Natural killer cell (primary cell): ENCODE measurements around the gene DENND10. TPM values are rescaled to one million over a fixed set of nuclear protein-coding genes. Genes with fewer than 3 reads are reported as not detected.
"Not testable (repeated sequence)": the region's sequence is repeated elsewhere in the genome, so short reads cannot be mapped to it uniquely, and the experiment has no call there.

Experiments
- ATAC-seq, 3 donors: fragments of 150-1000 bp in 2 of 3; fragments of 200-7000 bp in 1 of 3; cut with Tn5 transposase; 1 replicate in 1 of 3; 2 replicates in 2 of 3; pipeline ENCODE4 v1.10.0; 2021; ENCODE audit warnings: mild to moderate bottlenecking in 2 of 3, moderate library complexity in 2 of 3
- DNase-seq, 2 donors: peaks; one replicate each; pipeline versions ENCODE4 v3.0.0 to v3.0.0-alpha.2; 2013 to 2021; ENCODE audit warnings: mixed read lengths in 1 of 2
- H3K27ac ChIP-seq: one replicate; pipeline ENCODE4 v1.5.1; 2013; ENCODE audit warnings: mild to moderate bottlenecking, low read length
- H3K27me3 ChIP-seq: one replicate; pipeline ENCODE4 v1.6.1; 2013; ENCODE audit warnings: low read length; ENCODE audit not compliant: control insufficient read depth, insufficient read depth
- H3K36me3 ChIP-seq: one replicate; pipeline ENCODE4 v1.6.1; 2013; ENCODE audit warnings: low read length; ENCODE audit not compliant: control insufficient read depth, insufficient read depth
- H3K4me1 ChIP-seq: one replicate; pipeline ENCODE4 v1.6.1; 2013; ENCODE audit warnings: low read length; ENCODE audit not compliant: control insufficient read depth, insufficient read depth
- H3K4me3 ChIP-seq: one replicate; pipeline ENCODE4 v1.5.1; 2013; ENCODE audit warnings: low read length
- H3K9me3 ChIP-seq: one replicate; pipeline ENCODE4 v1.6.1; 2013; ENCODE audit warnings: low read length; ENCODE audit not compliant: control insufficient read depth, insufficient read depth
- H3K27ac Mint-ChIP-seq, 2 donors: one replicate each; pipeline ENCODE4 v1.8.0; 2022; ENCODE audit warnings: mild to moderate bottlenecking in 2 of 2, mixed read lengths in 2 of 2, moderate library complexity in 1 of 2
- H3K27me3 Mint-ChIP-seq, 2 donors: one replicate each; pipeline ENCODE4 v1.8.0; 2022; ENCODE audit warnings: low read depth in 2 of 2, mixed read lengths in 2 of 2
- H3K36me3 Mint-ChIP-seq: one replicate; pipeline ENCODE4 v1.8.0; 2022; ENCODE audit warnings: mixed read lengths
- H3K4me1 Mint-ChIP-seq, 2 donors: one replicate each; pipeline ENCODE4 v1.8.0; 2022; ENCODE audit warnings: mixed read lengths in 2 of 2
- H3K4me3 Mint-ChIP-seq: one replicate; pipeline ENCODE4 v1.8.0; 2022; ENCODE audit warnings: mild to moderate bottlenecking, moderate library complexity, mixed read lengths
- H3K9me3 Mint-ChIP-seq, 2 donors: one replicate each; pipeline ENCODE4 v1.8.0; 2022; ENCODE audit warnings: mixed read lengths in 2 of 2
- CTCF ChIP-seq: fragments of 200-600 bp; IDR thresholded peaks from one replicate; pipeline ENCODE4 v1.8.0; 2022; ENCODE audit warnings: antibody characterized with exemption
- WGBS: methylation state at CpG from one replicate; pipeline ENCODE4 v1.1.7; 2013; ENCODE audit warnings: missing lambda C conversion rate; ENCODE audit not compliant: insufficient coverage; 5-methylcytosine and 5-hydroxymethylcytosine counted together
- intact Hi-C: fragments of 100-400 bp; cut with micrococcal nuclease; formaldehyde crosslinking; loops from one replicate; pipeline ENCODE4 v1.14.2; 2022
- total RNA-seq, 4 donors: library from RNA; stranded (reverse); fragments of 120-200 nt in 1 of 4; gene quantifications; one replicate each; pipeline versions ENCODE4 v1.2.3 to v1.2.4, GENCODE V29; 2013 to 2022

DENND10 gene
- total RNA-seq, 3 donors from 2014 or later (not counting 1 experiment from before 2014, with no cell fraction given): 24.0 to 42.4 (median 33.9) TPM

GRCh38 chr10:119105155-119105554, 1.2 kb downstream of the DENND10 start:
- no peaks in the 10 kb centered on the region for H3K36me3 Mint-ChIP-seq
- Histone ChIP-seq H3K27ac (no peak overlapping the region), H3K36me3 (peaks cover 15% of the 10 kb centered on the region), H3K9me3 (no peaks in the 10 kb centered on the region), H3K27me3 (no peaks in the 10 kb centered on the region), H3K4me1 (peaks cover 26% of the 10 kb centered on the region), H3K4me3 (peak overlapping the region; percentile 47)
- no peak for TF ChIP-seq CTCF
- no peaks in the 10 kb centered on the region for H3K9me3 Mint-ChIP-seq
- WGBS: 93% methylated on average over 7 of the region's 12 CpGs
- peak overlapping the region; percentile 38 to 77 for H3K27ac Mint-ChIP-seq
- DNase-seq (no peak), ATAC-seq (no peak)
- peak overlapping the region; percentile 92 for H3K4me3 Mint-ChIP-seq
- no peaks in the 10 kb centered on the region for H3K27me3 Mint-ChIP-seq
- peaks cover 19 to 28% of the 10 kb centered on the region in 2 donors for H3K4me1 Mint-ChIP-seq
- intact Hi-C loops: loop anchor here (2.0 kb wide), 1 partner anchor 24 kb away; the partner anchor contains the start of gene EIF3A

- DNase-seq, H3K27ac Mint-ChIP-seq, H3K27ac ChIP-seq, H3K9me3 ChIP-seq, H3K27me3 ChIP-seq, H3K4me3 Mint-ChIP-seq, H3K4me3 ChIP-seq, H3K36me3 Mint-ChIP-seq, H3K9me3 Mint-ChIP-seq, H3K27me3 Mint-ChIP-seq, ATAC-seq: not testable (repeated sequence)
- intact Hi-C loops: loop anchor here (2.0 kb wide), 1 partner anchor 25 kb away; the partner anchor contains the start of gene EIF3A
- H3K36me3 ChIP-seq: peaks cover 19% of the 10 kb centered on the region
- 90% methylated on average over 7 of the region's 7 CpGs for WGBS
- H3K4me1 ChIP-seq: peaks cover 19% of the 10 kb centered on the region
- H3K4me1 Mint-ChIP-seq: peaks cover 11 to 20% of the 10 kb centered on the region in 2 donors
Observed at GRCh38 chr10:119105899-119106298, 2.0 kb downstream of the DENND10 start.

GRCh38 chr10:119107106-119107505, 3.2 kb downstream of the DENND10 start:
- not testable (repeated sequence) for H3K27ac Mint-ChIP-seq, H3K4me3 Mint-ChIP-seq

GRCh38 chr10:119107771-119108170, 3.9 kb downstream of the DENND10 start:
- not testable (repeated sequence) for H3K27ac ChIP-seq
- H3K4me1 ChIP-seq: peaks cover 16% of the 10 kb centered on the region

More at GRCh38 chr10:119107106-119107505, 3.2 kb downstream of the DENND10 start:
- H3K9me3 Mint-ChIP-seq, DNase-seq, H3K27me3 Mint-ChIP-seq, H3K9me3 ChIP-seq, H3K4me3 ChIP-seq, H3K27ac ChIP-seq, intact Hi-C loops, H3K36me3 Mint-ChIP-seq, ATAC-seq, H3K27me3 ChIP-seq: not testable (repeated sequence)
- Histone ChIP-seq H3K36me3 (peaks cover 24% of the 10 kb centered on the region), H3K4me1 (peaks cover 16% of the 10 kb centered on the region)
- WGBS: 96% methylated on average over 4 of the region's 6 CpGs
- peaks cover 10 to 11% of the 10 kb centered on the region in 2 donors for H3K4me1 Mint-ChIP-seq

GRCh38 chr10:119112056-119112455, 8.1 kb downstream of the DENND10 start:
- WGBS: 94% methylated on average over 3 of the region's 4 CpGs
- H3K4me1 Mint-ChIP-seq: no peaks in the 10 kb centered on the region
- DNase-seq: no peak
- no peaks in the 10 kb centered on the region for H3K9me3 Mint-ChIP-seq
- no peak overlapping the region for H3K27ac Mint-ChIP-seq
- intact Hi-C loops: no loop called here
- no peaks in the 10 kb centered on the region for H3K9me3 ChIP-seq
- ATAC-seq: no peak
- TF ChIP-seq CTCF: no peak
- H3K36me3 ChIP-seq: peaks cover 50% of the 10 kb centered on the region
- no peak overlapping the region for H3K4me3 Mint-ChIP-seq
- no peaks in the 10 kb centered on the region for H3K4me1 ChIP-seq
- no peaks in the 10 kb centered on the region for H3K27me3 ChIP-seq
- no peak overlapping the region for H3K4me3 ChIP-seq
- no peaks in the 10 kb centered on the region for H3K27me3 Mint-ChIP-seq
- H3K36me3 Mint-ChIP-seq: peaks cover 5% of the 10 kb centered on the region
- H3K27ac ChIP-seq: no peak overlapping the region

More at GRCh38 chr10:119107771-119108170, 3.9 kb downstream of the DENND10 start:
- H3K36me3 ChIP-seq: peaks cover 28% of the 10 kb centered on the region
- no CpG with 5 or more reads among the region's 2 CpGs for WGBS
- H3K9me3 ChIP-seq, H3K4me3 ChIP-seq, H3K27me3 ChIP-seq, ATAC-seq, H3K36me3 Mint-ChIP-seq, H3K27ac Mint-ChIP-seq, H3K27me3 Mint-ChIP-seq, intact Hi-C loops, H3K4me3 Mint-ChIP-seq, DNase-seq, H3K9me3 Mint-ChIP-seq: not testable (repeated sequence)
- H3K4me1 Mint-ChIP-seq: peaks cover 10 to 11% of the 10 kb centered on the region in 2 donors
